Retinal pigment epithelial cell (primary cell): ENCODE measurements around the gene NFE2L3.

Experiments
- DNase-seq: peaks from one replicate; pipeline ENCODE4 v3.0.0-alpha.2; 2010; ENCODE audit warnings: low read depth
- H3K4me3 ChIP-seq: 2 replicates; pipeline ENCODE4 v1.5.1; 2011; ENCODE audit warnings: mild to moderate bottlenecking, low read length, control low read depth, moderate library complexity
- TF ChIP-seq, protein P1 (sequence below): conservative IDR thresholded peaks from 2 replicates; pipeline ENCODE4 v1.5.1; 2011; ENCODE audit warnings: low read depth, low read length, control low read depth, inconsistent platforms

NFE2L3 gene

GRCh38 chr7:26185131-26185843 is 33.3 kb downstream of the NFE2L3 start:
- TF ChIP-seq, protein P1, sequence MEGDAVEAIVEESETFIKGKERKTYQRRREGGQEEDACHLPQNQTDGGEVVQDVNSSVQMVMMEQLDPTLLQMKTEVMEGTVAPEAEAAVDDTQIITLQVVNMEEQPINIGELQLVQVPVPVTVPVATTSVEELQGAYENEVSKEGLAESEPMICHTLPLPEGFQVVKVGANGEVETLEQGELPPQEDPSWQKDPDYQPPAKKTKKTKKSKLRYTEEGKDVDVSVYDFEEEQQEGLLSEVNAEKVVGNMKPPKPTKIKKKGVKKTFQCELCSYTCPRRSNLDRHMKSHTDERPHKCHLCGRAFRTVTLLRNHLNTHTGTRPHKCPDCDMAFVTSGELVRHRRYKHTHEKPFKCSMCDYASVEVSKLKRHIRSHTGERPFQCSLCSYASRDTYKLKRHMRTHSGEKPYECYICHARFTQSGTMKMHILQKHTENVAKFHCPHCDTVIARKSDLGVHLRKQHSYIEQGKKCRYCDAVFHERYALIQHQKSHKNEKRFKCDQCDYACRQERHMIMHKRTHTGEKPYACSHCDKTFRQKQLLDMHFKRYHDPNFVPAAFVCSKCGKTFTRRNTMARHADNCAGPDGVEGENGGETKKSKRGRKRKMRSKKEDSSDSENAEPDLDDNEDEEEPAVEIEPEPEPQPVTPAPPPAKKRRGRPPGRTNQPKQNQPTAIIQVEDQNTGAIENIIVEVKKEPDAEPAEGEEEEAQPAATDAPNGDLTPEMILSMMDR: no peak
- no peak for DNase-seq
- H3K4me3 ChIP-seq: no peak overlapping the region

DNA sequence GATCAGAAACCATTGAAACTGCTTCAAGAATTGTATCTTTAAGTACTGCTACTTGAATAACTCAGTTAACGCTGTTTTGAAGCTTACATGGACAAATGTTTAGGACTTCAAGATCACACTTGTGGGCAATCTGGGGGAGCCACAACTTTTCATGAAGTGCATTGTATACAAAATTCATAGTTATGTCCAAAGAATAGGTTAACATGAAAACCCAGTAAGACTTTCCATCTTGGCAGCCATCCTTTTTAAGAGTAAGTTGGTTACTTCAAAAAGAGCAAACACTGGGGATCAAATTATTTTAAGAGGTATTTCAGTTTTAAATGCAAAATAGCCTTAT is 33.8 kb downstream of the NFE2L3 start:
- no peak for DNase-seq
- TF ChIP-seq, protein P1: no peak

GRCh38 chr7:26186364-26187311 is 34.6 kb downstream of the NFE2L3 start:
- TF ChIP-seq, protein P1: no peak
- no peak for DNase-seq
- H3K4me3 ChIP-seq: no peak overlapping the region

More for the DNA sequence above, 33.8 kb downstream of the NFE2L3 start:
- no peak overlapping the region for H3K4me3 ChIP-seq

GRCh38 chr7:26187380-26188205 is 35.6 kb downstream of the NFE2L3 start:
- TF ChIP-seq, protein P1: no peak
- H3K4me3 ChIP-seq: no peak overlapping the region
- DNase-seq: no peak

GRCh38 chr7:26188206-26188956 is 36.4 kb downstream of the NFE2L3 start:
- no peak overlapping the region for H3K4me3 ChIP-seq
- TF ChIP-seq, protein P1: no peak
- DNase-seq: no peak

DNA sequence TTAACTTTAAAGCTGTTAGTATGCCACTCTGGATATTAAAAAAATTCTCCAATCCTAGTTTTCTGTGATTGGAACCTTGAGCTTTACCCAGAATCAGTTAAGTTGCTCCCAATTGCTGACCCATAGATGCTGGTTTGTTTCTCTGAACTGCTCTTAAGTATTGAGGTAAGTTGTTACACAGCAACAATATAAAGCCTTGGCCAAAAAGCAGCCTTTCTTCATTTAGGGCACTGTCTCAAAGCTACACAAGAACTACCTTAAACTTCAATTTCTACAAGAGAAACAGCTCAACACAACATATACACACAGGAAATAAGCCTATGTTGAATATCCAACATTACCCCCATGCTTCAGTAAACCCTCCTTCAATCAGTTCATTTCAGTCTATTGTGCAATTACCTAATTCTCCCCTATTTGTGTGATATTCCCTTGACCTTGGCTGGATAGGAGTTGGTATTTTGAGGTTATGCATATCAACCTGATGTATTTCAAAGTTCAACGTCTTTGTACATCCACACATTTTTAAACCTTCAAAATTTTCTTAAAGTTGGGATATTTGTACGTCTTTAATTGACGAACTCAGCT is 37.1 kb downstream of the NFE2L3 start:
- no peak overlapping the region for H3K4me3 ChIP-seq
- TF ChIP-seq, protein P1: no peak
- DNase-seq: no peak
